HG03066 (cell line): Measurements from ENCODE around the gene NKAIN2.

Source experiments
- ATAC-seq: cut with Tn5 transposase; IDR thresholded peaks from one replicate; pipeline ENCODE4 v1.9.1; 2021; ENCODE audit warnings: low read depth; ENCODE audit not compliant: unreplicated experiment

NKAIN2 gene

DNA sequence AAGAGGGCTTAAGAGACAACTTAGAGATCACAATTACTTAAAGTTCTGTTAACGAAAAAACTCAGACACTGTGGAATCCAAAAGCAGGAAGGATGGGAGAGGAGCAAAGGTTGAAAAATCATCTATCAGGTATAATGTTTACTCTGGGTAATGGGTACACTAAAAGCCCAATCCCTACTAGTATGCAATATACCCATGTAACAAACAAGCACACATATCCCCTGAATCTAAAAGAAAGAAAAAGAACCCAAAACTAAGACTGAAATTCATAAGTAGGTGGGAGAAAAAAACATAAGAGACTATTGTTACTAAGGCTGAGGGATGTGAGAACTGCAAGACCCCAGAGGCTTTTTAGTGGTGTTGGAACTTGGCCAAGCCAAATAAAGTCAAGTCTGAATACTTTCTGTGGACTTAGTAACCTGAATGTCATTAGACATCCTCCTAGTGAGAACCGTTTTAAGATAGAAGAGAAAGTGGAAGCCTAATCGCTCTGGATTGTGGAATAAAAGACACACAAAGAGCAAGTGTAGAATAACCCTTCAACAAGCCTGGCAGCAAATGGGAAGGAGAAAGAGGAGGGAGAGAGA, 969.2 kb downstream of the NKAIN2 start:
- no peak for ATAC-seq

- no peak for ATAC-seq
Measured at GRCh38 chr6:124775121-124775520, 971.5 kb downstream of the NKAIN2 start.

DNA sequence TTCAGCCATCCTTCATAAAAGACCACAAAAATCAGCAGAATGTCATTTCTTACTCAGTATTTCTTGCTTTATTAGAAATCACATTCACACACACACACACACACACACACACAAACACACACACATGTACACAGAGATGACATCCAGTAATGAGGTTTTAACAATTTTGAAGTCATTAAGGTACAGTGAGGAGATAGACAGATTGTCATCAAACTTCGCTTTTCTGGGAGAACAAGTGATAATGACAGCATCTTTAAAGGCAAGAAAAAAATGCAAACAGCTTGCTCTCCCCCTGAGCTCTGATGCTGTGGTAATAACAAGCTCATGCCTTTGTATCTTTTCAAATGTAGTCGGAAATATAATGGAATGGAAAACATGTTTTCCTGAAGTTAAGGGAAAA, 974.2 kb downstream of the NKAIN2 start:
- ATAC-seq = no peak

DNA sequence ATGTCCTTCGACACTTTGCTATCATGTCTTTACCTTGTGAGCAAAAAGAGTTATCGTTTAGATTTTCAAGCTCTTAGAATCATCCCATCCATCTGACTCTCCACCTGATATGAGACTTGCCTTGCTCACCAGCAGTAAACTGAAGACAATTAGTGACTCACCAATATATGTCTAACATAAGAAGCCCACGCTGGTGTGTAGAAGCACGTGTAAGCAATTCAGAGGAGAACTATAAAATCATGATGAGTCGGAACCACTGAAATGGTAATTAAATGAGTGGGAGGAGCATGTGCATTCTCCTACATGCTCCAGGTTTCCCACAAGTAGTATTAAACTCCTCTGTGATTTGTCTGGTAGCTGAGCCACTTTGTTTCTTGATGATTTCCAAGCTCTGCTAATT, 977.0 kb downstream of the NKAIN2 start:
- ATAC-seq = no peak

DNA sequence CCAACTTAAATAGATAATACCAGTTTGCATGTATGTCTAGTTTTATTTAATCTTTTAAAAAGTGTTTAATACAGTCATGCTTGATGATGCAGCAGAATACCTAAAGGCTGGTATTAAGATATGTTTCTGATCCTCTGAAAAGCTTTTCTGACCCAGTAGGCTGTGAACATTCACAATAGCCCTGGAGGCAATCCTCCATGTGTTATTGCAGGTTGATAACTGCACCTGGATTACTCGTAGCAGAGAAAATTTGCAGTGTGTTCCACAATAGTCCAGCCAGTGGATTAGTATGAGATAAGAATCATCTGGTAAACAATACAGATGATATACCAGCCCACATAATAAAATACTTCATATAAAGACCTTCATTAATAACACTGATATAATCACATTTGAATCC, 979.7 kb downstream of the NKAIN2 start:
- ATAC-seq = no peak

DNA sequence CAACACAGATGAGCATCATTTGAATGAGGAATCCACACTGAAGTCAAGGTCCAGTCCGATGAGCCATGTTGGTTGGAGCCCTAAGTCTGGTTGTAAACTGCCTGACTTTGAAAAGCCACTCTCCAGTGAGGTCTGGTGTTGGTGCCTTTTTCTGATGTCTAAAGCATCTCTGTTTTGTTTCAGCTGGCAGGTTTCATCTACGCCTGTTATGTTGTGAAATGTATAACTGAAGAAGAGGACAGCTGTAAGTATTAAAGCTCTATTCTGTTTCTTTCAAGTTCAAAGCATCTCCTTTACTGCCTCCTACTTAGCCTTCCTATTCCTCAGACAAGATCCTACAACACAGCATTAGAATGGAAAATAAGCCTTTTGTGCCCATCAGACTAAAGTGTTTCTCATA, 987.5 kb downstream of the NKAIN2 start:
- ATAC-seq = no peak

GRCh38 chr6:124792386-124792785, 988.7 kb downstream of the NKAIN2 start:
- no peak for ATAC-seq

- no peak for ATAC-seq
Measured at GRCh38 chr6:124793398-124793797, 989.7 kb downstream of the NKAIN2 start.

- no peak for ATAC-seq
Measured at GRCh38 chr6:124795643-124796463, 992.2 kb downstream of the NKAIN2 start.

- ATAC-seq = no peak
Measured at GRCh38 chr6:124796464-124796970, 992.9 kb downstream of the NKAIN2 start.

DNA sequence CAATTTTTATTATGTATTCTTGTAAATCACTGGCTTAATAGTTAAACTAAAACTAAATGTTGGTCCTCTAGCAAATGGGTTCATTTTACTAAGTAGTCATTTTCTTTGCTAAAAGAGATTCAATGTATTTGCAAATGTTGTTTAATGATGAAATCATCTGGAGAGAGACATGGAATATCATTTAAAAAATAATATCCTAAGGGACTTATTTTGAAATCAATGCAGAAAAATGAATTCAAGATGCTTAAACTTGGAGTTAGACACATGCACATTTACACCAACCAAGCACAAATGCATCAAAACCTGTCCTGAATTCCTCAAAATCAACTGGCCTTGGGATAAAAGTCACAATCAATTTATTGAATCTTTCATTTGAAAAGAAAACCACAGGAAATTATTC, 993.6 kb downstream of the NKAIN2 start:
- ATAC-seq = no peak

DNA sequence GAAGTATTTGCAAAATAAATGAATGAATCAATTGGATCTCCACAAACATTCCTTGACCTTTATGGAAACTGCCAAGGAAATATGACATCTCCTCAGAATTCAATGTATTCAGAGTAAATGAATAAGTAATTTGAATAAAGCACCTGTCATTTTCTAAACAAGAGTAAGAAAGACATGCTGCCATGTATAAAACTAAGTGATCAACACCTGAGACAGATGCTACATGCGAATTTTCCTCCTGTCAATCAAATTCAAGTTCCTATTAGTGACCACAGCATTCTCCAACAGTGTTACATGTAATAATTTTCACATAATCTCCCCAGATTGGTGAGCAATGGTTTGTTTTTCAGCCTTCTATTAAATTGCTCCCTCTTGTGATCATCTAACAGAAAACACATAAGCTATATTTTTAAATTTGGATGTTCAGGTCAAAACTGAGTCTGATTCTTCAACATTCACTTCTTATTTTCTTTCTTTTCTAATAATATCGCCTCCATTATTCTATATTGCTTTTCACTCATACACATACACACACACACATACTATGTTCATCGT, 995.4 kb downstream of the NKAIN2 start:
- ATAC-seq = no peak

- no peak for ATAC-seq
Measured at GRCh38 chr6:124799638-124800037, 996.0 kb downstream of the NKAIN2 start.

GRCh38 chr6:124800222-124800621, 996.6 kb downstream of the NKAIN2 start:
- no peak for ATAC-seq

DNA sequence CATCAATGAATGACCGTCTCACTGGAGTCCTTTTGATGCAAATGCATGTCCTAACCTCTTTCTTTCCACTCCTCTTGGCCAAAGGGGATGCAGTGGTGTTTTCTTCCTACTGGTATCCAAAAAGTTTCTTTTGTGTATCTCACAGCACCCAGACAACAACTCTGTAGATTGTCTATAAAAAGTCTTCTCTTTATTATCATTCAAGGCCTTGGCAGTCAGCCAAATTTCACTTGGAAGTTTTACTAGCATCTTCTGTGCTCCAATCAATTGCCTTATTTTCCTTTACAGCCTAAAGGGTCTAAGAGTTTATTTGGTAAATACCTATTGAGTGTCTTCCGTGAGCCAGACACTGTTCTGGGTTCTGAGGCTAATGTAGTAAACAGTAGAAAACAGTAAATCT, 1008.4 kb downstream of the NKAIN2 start:
- ATAC-seq = no peak

- no peak for ATAC-seq
Measured at GRCh38 chr6:124819346-124819745, 1015.7 kb downstream of the NKAIN2 start.

- no peak for ATAC-seq
Measured at GRCh38 chr6:124822204-124822613, 1018.5 kb downstream of the NKAIN2 start.

GRCh38 chr6:124822721-124823120, 1019.1 kb downstream of the NKAIN2 start:
- ATAC-seq = no peak

DNA sequence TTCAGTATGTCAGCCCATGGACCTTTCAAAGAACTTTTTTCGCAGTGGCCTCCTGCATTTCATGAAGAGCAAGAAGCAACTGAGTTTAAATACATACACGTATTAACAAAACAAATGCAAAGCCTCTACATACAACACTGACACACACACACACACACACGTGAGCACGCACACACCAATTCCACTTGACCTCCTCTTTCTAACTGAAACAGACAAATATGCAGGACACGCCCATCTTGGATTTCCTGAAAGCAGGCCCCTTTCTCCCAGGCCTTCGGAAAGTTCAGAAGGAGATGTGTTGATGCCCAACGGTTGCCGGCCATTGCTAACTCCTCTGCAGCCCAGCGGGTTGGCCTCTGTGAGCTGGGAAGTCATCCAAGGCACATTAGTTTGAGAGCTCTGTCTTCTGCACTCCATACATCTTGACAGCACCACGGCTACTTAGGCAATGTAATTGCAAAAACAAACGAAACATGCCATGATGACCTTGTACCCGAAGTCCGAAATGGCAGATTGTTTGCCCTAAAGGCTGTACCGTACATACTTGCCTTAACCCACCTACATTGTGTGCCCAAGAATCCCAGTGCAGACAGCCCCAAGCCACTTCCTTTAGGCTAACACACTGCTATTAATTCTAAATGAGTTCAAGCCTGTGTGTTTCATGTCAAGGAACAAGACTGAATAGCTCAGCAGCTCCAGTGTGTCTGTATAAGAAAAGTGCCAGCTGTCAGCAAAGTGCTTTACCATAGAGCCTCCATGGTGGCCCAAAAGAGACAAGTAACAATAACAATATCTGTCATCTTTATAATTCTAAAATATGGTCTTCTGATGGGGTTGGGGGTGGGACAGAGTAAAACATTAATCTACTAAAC, 1019.8 kb downstream of the NKAIN2 start:
- ATAC-seq = no peak

- ATAC-seq = no peak
Measured at GRCh38 chr6:124825564-124825963, 1021.9 kb downstream of the NKAIN2 start.

DNA sequence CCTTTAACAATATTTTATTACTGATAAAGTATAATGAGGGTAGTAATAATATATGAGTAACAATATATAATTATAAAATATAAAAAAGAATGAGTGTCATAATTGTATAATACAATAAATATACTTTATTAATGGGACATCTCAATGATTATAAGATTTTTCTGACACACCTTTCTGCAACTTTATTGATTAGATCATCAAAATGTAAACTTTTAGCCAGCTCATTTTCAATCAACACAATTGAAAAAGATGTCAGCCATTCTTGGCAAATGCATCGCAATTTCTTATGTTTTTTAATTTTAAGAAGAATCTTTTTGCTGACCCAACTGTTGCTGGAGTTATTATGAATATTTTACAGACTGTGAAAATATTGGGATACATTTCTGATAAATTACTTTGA, 1026.2 kb downstream of the NKAIN2 start:
- ATAC-seq = no peak
